ENCODE measurements around the gene UGT1A9.

GRCh38 chr2:233747283-233747544 is 75.5 kb downstream of the UGT1A9 start:
- TF ChIP-seq CTCF (conservative IDR thresholded peaks at IDR 0.05 in 1 of 2, IDR thresholded peaks at IDR 0.05 in 1 of 2; ENCODE audit: low read depth in 1 of 2, low read length in 2 of 2) (no peak), EZH2 (IDR thresholded peaks at IDR 0.05; ENCODE audit: low read length, missing control alignments) (no peak)

All from fibroblast of lung (primary cell).